ENCODE data around the gene C9orf152. TPM values are rescaled to one million over a fixed set of nuclear protein-coding genes. Genes with fewer than 3 reads are reported as not detected.
"Not testable (repeated sequence)": the region's sequence is repeated elsewhere in the genome, so short reads cannot be mapped to it uniquely, and the experiment has no call there.

Gene C9orf152
- total RNA-seq, 1 experiment from 2014 or later = not detected

DNA sequence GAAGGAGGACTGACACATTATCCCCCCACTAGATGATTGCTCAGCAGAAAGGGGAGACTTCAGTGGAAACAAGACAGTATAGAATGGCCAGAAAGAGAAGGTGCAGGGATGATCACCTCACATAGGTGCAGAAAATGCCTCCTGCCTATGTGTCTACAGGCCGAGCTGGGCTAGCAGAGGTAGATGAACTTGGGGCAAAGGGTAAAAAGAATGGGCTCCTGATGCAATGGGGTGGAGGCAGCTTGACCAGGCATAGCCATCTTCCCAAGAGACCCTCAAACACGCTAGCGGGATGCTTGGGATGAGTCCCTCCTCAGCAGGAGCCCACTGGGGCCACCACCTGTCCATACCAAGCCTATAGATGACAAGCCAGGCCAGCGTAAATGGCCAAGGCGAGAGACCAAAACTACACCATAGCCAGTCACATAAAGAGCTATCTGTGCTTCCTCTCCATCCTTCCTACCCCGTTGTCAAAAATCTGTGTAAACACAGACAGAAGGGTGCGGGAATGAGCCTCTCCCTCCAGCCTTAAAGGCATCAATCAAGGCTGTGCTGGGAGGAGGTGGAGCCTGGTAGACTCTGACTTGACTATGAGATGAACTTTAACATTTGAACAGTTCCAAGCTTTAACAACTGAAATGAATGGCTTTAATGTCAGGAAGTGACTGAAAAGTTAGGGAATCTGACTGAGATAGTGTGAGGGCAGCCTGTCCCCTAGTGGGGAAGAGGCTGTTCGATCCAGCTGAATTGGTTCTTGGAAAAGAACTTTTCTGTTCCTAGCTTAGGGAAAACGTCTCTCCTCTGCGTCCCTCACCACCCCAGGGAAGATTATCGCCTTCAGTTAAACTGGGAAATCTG lies 10.4 kb downstream of the C9orf152 start:
- H3K27me3 ChIP-seq = no peaks in the 10 kb centered on the region
- no peak overlapping the region for H3K4me3 ChIP-seq
- no peak for DNase-seq
- no peaks in the 10 kb centered on the region for H3K36me3 ChIP-seq
- no peaks in the 10 kb centered on the region for H3K9me3 ChIP-seq (replicated peaks)
- no peak overlapping the region for H3K27ac ChIP-seq
- H3K4me1 ChIP-seq = no peaks in the 10 kb centered on the region

DNA sequence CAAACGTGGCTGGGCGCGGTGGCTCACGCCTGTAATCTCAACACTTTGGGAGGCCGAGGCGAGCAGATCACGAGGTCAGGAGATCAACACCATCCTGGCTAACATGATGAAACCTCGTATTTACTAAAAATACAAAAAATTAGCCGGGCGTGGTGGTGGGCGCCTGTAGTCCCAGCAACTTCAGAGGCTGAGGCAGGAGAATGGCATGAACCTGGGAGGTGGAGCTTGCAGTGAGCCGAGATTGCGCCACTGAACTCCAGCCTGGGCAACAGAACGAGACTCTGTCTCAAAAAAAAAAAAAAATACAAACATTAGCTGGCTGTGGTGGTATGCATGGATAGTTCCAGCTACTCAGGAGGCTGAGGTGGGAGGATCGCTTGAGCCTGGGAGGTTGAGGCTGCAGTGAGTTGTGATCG lies 11.9 kb downstream of the C9orf152 start:
- not testable (repeated sequence) for H3K36me3 ChIP-seq; H3K4me1 ChIP-seq; H3K27ac ChIP-seq; H3K4me3 ChIP-seq; DNase-seq; H3K27me3 ChIP-seq; H3K9me3 ChIP-seq (replicated peaks)

DNA sequence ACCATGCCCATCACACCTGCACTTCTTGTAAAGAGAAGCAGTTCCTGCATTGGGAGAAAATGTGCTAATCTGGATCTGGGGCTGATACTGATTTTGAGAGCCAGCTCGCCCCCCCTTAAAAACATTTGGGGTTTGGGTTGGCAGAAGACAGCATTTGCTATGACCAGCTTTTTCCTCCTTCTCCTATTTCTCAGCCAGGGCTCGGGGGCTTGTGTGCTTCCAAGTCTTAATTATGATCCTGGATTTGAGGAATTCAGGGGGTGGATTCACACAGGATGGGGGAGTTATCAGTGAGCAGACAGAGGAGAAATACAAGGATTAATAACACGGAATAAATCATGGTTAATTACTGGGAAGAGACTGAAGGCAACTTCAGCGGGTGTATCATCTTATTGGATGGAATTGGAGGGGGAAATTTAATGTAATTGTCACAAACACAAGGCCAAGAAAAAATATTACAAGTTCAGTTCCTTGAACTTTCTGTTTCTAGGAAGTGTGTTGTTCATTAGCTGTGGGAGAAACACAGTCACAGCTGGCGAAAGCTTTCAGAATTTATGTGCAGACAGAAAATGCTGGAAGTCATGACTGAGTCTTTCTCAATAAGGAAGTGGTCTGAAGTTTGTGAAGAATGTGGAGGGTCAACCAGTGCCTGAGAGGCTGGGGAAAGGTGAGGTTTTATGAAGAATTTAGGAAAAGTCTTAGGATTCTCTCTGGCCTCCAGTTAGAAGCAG lies 15.3 kb downstream of the C9orf152 start:
- Histone ChIP-seq H3K36me3 (no peaks in the 10 kb centered on the region), H3K27ac (no peak overlapping the region), H3K27me3 (no peaks in the 10 kb centered on the region), H3K4me3 (no peak overlapping the region), H3K4me1 (no peaks in the 10 kb centered on the region), H3K9me3 (replicated peaks) (no peaks in the 10 kb centered on the region)
- peak in 1 of 2 experiments; percentile 22 for DNase-seq

DNA sequence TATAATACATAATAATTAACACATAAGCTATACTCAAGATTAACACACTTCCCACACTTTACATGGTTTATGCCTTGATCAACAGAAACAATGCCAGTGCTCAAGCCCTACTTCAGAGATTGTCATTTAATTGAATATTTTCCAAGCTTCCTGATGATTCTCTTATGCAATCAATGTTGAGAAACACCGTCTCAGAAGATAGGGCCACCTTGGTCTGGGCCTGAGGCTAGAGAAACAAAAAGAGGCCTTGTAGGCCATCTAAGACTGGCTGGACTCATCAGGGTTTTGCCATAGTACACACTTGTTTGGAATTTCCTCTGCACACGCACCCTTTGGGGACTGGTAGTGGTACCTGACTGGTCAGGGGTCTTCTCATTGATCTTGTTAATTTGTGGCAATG lies 16.3 kb downstream of the C9orf152 start:
- H3K9me3 ChIP-seq (replicated peaks) = no peaks in the 10 kb centered on the region

DNA sequence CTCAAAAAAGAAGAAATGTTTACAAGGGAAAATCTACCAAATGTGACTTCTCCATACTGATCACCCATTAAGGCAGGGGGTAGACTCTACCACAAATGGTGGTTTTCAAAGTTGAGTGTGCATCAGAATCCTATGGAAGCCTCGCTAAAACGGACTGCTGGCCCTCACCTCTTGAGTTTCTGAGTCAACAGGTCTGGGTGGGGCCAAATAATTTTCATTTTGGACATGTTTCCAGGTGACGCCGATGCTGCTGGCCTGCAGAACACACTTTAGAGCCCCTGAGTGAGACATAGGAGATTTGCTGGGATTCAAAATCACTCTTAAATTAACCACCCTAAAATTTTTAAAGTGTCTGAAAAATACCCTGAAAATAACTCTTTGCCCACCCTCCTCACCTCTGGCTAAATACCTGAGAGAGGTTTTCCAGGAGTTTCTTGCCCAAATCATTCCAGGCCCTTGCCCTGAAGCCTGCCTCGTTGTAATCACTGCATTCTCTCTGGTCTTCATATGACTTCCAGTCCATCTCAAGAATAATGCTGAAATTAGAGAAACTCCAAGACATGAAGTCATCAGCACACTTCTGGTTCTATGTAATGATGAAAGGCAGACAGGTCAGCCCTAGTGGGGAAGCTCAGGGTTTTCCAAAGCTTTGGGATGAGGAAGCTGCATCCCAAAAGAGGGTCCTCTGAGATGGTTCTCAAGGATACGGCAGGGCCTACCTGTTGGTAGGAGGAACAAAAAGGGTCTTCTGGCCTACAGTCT lies 18.2 kb downstream of the C9orf152 start:
- no peaks in the 10 kb centered on the region for H3K36me3 ChIP-seq
- no peak overlapping the region for H3K4me3 ChIP-seq
- no peaks in the 10 kb centered on the region for H3K4me1 ChIP-seq
- no peaks in the 10 kb centered on the region for H3K27me3 ChIP-seq
- H3K9me3 ChIP-seq (replicated peaks) = no peaks in the 10 kb centered on the region
- H3K27ac ChIP-seq = no peak overlapping the region
- DNase-seq = no peak

More for the DNA sequence above, 16.3 kb downstream of the C9orf152 start:
- no peaks in the 10 kb centered on the region for H3K27me3 ChIP-seq
- H3K4me1 ChIP-seq = no peaks in the 10 kb centered on the region
- no peak overlapping the region for H3K4me3 ChIP-seq
- H3K36me3 ChIP-seq = no peaks in the 10 kb centered on the region
- no peak for DNase-seq
- no peak overlapping the region for H3K27ac ChIP-seq

DNA sequence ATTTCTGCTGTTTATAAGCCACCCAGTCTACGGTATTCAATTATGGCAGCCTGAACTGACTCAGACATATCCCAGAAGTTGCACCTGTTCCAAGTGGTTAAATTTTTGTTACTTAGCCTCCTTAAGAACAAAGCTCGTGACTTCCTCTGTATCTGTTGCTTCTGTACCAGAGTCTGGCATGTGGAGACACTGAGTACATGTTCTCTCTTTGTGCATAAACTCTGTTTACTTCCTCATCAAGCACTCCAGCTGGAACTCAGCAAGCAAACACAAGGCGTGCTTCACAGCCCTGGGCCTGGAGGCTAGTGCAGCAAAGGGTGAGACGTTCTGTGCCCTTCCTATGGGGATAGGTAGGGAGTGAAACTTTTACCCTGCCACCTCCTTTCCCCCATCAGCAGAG lies 19.0 kb downstream of the C9orf152 start:
- Histone ChIP-seq H3K27me3 (no peaks in the 10 kb centered on the region), H3K4me3 (no peak overlapping the region), H3K9me3 (replicated peaks) (no peaks in the 10 kb centered on the region), H3K36me3 (no peaks in the 10 kb centered on the region), H3K4me1 (no peaks in the 10 kb centered on the region), H3K27ac (no peak overlapping the region)
- DNase-seq = peak in 1 of 2 experiments; percentile 27

DNA sequence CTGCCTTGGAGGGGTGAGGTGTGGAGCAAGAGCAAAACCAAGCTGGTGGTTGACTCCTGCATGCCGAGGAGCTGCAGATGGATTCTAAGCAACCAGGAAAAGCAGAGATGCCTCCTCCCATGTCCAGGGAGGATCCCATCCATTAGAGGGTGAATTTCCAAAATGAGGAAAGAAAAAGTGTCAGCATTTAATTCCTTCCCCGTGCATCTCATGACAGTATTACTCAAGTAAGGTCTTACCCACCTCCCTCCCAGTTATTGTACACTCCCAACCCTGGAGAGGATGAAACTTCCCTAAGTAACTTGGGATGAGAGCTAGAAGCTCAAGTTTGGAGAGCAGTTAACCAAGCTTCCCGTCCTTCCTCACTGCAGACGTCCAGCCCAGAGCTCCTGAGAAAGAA lies 19.9 kb downstream of the C9orf152 start:
- H3K4me3 ChIP-seq = no peak overlapping the region
- DNase-seq = no peak
- H3K27ac ChIP-seq = no peak overlapping the region
- H3K4me1 ChIP-seq = no peaks in the 10 kb centered on the region
- no peaks in the 10 kb centered on the region for H3K36me3 ChIP-seq
- no peaks in the 10 kb centered on the region for H3K9me3 ChIP-seq (replicated peaks)
- H3K27me3 ChIP-seq = no peaks in the 10 kb centered on the region

DNA sequence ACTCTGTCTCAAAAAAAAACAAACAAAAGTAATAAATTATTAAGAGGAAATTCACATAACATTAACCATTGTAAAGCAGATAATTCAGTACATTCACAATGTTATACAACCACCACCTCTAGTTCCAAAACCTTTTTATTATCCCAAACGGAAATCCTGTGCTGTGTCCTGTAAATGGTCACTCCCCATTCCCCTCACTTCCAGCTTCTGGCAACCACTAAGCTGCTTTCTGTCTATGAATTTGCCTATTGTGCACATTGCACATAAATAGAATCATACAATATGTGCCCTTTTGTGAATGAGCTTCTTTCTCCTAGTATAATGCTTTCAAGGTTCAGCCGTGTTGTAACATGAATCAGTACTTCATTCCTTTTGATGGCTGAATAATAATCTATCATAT lies 20.8 kb downstream of the C9orf152 start:
- no peak for DNase-seq
- no peaks in the 10 kb centered on the region for H3K27me3 ChIP-seq
- no peak overlapping the region for H3K27ac ChIP-seq
- no peaks in the 10 kb centered on the region for H3K9me3 ChIP-seq (replicated peaks)
- no peak overlapping the region for H3K4me3 ChIP-seq
- no peaks in the 10 kb centered on the region for H3K4me1 ChIP-seq
- no peaks in the 10 kb centered on the region for H3K36me3 ChIP-seq

DNA sequence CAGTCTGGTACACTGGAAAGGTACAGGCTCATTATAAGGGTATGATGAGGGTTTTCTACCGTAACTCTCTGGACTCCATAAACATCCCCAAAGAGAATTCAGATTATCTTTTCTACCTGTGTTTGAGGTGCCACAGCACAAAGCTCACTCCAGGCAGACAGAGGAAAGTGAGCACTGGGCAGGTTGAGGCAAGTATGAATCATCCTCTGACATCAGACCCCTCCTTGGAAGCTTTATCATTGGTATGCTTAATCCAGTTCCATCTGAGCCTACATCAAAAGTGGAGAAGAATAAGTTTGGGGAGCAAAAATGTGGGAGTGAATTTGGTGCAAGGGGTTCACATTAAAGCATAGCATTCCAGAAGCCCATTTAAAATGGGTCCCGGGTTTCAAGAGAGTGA lies 21.7 kb downstream of the C9orf152 start:
- Histone ChIP-seq H3K27ac (no peak overlapping the region), H3K9me3 (replicated peaks) (no peaks in the 10 kb centered on the region), H3K4me1 (no peaks in the 10 kb centered on the region), H3K4me3 (no peak overlapping the region), H3K27me3 (no peaks in the 10 kb centered on the region), H3K36me3 (no peaks in the 10 kb centered on the region)
- no peak for DNase-seq

DNA sequence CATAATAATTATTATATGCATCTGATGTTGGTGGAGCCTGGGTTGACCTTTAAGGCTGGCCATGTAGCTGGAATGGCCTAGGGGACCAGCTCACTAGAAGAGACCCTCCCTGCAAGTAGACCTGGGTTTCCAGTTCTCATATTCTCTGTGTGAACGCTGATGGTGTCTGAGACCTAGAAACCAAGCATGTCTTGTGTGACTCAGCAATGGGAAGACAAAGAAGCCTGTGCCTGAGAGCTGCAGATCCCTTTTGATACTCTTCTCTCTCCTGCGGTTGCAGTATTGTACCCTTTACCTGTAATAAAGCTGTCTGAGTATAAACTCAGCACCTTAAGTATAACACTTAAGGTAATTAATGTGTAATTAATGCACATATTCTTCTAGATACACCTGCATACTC lies 22.2 kb downstream of the C9orf152 start:
- no peaks in the 10 kb centered on the region for H3K4me1 ChIP-seq
- H3K27me3 ChIP-seq = no peaks in the 10 kb centered on the region
- no peak overlapping the region for H3K27ac ChIP-seq
- H3K9me3 ChIP-seq (replicated peaks) = no peaks in the 10 kb centered on the region
- H3K36me3 ChIP-seq = no peaks in the 10 kb centered on the region
- DNase-seq = no peak
- H3K4me3 ChIP-seq = no peak overlapping the region

DNA sequence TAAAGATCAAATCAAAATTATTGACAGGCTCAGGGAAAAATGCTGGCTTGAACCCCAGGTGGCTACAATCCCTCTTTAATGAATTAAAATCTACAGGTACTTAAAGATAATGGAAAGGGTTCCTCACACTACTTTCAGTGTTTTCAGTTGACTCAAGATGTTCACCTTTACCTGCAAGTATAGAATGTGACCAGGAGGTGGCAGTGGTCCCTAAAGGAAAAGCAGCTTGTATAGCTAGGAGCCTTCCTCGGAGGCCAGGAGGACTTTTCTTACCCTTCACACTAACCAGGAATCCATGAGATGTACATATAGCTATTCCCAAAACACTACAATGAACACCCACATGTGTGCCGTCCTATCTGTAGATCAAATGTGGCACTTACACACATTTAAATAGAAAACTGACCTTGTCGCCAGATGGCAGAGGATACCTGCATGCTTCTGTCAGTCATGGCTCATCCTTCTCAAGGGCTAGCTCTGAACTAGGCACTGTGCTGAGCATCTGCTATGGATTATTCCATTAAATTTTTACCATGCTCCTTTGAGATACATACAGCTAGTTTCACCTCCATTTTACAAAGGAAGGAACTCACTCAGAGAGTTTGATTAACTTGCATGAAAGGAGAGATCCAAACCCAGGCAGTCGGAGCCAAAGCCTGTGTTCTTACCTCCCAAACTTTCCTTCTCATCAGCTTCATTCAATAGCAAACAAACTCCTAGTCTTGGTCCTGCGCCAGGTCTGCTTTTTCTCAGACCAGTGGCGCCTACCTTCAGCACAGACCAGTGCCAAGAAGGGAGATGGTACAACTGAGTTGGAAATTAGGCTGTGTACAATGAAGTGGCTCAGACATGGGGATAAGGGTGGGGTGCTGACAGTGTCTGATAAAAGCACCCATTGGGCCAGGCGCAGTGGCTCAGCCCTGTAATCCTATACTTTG lies 24.5 kb downstream of the C9orf152 start:
- Histone ChIP-seq H3K4me1 (no peaks in the 10 kb centered on the region), H3K4me3 (no peak overlapping the region), H3K27ac (no peak overlapping the region), H3K27me3 (no peaks in the 10 kb centered on the region), H3K9me3 (replicated peaks) (no peaks in the 10 kb centered on the region), H3K36me3 (no peaks in the 10 kb centered on the region)
- peak; percentile 73 to 86 for DNase-seq

DNA sequence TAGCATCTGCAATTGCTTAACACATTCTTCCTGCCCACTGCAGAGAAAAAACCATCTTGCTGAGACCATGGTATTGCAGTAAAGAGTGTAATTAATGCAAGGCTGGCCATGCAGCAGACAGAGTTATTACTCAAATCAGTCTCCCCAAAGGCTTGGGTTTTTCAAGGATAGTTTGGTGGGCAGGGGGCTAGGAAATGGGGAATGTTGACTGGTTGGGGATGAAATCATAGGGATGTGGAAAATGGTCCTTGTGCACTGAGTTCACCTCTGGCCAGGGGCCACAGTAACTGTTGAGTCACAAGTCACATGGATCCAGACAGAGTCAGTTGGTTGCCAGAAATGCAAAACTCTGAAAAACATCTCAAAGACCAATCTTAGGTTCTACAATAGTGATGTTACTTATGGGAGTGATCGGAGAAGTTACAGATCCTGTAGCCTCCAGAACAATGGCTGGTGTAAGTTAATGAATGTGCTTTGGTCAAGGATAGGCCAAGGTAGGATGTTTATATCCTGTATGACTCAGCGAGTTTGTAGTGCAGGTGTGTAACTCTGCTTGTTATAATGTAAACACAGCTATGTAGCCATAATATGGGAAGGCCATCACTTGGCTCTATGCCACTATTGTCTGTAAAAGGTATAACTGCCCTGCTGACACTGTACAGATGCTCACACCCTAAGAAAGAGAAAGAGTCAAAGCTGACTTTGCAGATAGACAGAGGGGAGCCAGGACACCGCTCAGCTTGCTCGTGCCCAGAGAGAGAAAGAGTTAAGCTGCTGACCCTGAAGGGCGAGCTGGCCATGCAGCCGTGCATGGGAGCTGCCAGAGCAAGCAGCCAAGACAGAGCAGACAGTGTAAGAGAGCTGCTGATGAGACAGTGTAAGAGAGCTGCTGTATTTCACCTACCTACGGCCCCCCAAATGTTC lies 27.2 kb downstream of the C9orf152 start:
- DNase-seq = no peak
- Histone ChIP-seq H3K27ac (no peak overlapping the region), H3K9me3 (replicated peaks) (no peaks in the 10 kb centered on the region), H3K27me3 (no peaks in the 10 kb centered on the region), H3K4me1 (no peaks in the 10 kb centered on the region), H3K36me3 (no peaks in the 10 kb centered on the region), H3K4me3 (no peak overlapping the region)

DNA sequence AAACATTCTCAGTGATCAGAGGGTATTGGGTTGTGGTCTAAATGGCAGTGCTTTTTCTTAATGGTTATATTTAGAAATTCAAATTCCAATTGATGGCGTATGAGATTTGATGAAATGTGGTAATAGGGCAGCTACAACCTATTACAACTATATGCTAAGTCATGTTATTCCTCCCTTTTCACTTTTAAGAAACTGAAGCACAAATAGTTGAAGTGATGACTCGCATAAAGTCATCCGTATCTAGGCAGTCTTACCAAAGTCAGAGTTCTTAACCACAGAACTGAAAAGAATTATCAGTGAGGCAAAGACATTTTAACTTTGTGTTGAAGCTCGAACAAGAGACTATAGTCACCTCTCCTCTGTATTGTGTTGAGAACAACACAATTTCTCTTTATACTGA lies 28.2 kb downstream of the C9orf152 start:
- H3K4me3 ChIP-seq = no peak overlapping the region
- no peak overlapping the region for H3K27ac ChIP-seq

More for the DNA sequence above, 28.2 kb downstream of the C9orf152 start:
- no peaks in the 10 kb centered on the region for H3K9me3 ChIP-seq (replicated peaks)
- DNase-seq = no peak
- H3K27me3 ChIP-seq = no peaks in the 10 kb centered on the region
- H3K36me3 ChIP-seq = no peaks in the 10 kb centered on the region
- H3K4me1 ChIP-seq = no peaks in the 10 kb centered on the region
